Progenitor cell of endocrine pancreas (in vitro differentiated cells): ENCODE data around the gene RNF150. TPM values are rescaled to one million over a fixed set of nuclear protein-coding genes. Genes with fewer than 3 reads are reported as not detected.

Source experiments
- DNase-seq: peaks from one replicate; pipeline ENCODE4 v3.0.0; 2021; ENCODE audit warnings: low spot score; ENCODE audit not compliant: unreplicated experiment
- H3K27ac Mint-ChIP-seq: 2 replicates; pipeline ENCODE4 v1.8.0; 2021; ENCODE audit warnings: mild to moderate bottlenecking, moderate library complexity, mixed read lengths
- H3K27me3 Mint-ChIP-seq: 2 replicates; pipeline ENCODE4 v1.8.0; 2021; ENCODE audit warnings: mixed read lengths
- H3K36me3 Mint-ChIP-seq: 2 replicates; pipeline ENCODE4 v1.8.0; 2022; ENCODE audit warnings: mixed read lengths; ENCODE audit not compliant: insufficient read depth
- H3K4me1 Mint-ChIP-seq: 2 replicates; pipeline ENCODE4 v1.8.0; 2021; ENCODE audit warnings: low read depth, mixed read lengths
- H3K4me3 Mint-ChIP-seq: 2 replicates; pipeline ENCODE4 v1.8.0; 2021; ENCODE audit warnings: low read depth, mild to moderate bottlenecking, moderate library complexity, mixed read lengths
- H3K9me3 Mint-ChIP-seq: 2 replicates; pipeline ENCODE4 v1.8.0; 2021; ENCODE audit warnings: low read depth, mixed read lengths
- total RNA-seq: library from RNA; stranded (reverse); gene quantifications from 2 replicates; pipeline ENCODE4 v1.2.1, GENCODE V29; 2021
- TF ChIP-seq, protein P1 (sequence below): fragments of 200-600 bp; sonication (generic); IDR thresholded peaks from one replicate; pipeline ENCODE4 v1.5.0; 2021; ENCODE audit warnings: antibody characterized with exemption, mild to moderate bottlenecking; ENCODE audit not compliant: unreplicated experiment

Gene RNF150
- total RNA-seq, 1 donor from 2014 or later = 23.1 TPM

DNA sequence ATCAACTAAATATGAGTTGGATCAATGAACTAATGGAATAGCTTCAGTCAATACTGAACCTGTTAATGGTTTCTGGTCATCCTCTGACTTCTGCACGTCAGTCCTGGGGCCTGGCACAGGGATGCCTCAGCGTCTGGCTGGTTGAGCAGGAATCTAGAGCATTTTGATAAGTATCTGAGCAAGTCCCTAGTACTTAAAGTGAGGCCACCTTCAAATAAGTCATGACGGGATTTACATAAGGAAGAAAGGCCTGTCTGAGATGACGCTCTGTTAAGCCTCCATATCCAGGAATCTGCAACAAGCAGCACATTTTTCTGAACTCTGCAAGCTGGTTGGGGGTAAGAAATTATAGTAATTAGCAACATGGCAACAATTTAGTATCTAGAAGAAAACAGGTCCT lies 293.9 kb downstream of the RNF150 start:
- Mint-ChIP-seq H3K9me3 (peaks cover 9% of the 10 kb centered on the region), H3K36me3 (no peaks in the 10 kb centered on the region), H3K27ac (no peak overlapping the region), H3K4me1 (peaks cover 8% of the 10 kb centered on the region), H3K27me3 (no peaks in the 10 kb centered on the region), H3K4me3 (no peak overlapping the region)
- TF ChIP-seq, protein P1, sequence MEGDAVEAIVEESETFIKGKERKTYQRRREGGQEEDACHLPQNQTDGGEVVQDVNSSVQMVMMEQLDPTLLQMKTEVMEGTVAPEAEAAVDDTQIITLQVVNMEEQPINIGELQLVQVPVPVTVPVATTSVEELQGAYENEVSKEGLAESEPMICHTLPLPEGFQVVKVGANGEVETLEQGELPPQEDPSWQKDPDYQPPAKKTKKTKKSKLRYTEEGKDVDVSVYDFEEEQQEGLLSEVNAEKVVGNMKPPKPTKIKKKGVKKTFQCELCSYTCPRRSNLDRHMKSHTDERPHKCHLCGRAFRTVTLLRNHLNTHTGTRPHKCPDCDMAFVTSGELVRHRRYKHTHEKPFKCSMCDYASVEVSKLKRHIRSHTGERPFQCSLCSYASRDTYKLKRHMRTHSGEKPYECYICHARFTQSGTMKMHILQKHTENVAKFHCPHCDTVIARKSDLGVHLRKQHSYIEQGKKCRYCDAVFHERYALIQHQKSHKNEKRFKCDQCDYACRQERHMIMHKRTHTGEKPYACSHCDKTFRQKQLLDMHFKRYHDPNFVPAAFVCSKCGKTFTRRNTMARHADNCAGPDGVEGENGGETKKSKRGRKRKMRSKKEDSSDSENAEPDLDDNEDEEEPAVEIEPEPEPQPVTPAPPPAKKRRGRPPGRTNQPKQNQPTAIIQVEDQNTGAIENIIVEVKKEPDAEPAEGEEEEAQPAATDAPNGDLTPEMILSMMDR = no peak
- no peak for DNase-seq

DNA sequence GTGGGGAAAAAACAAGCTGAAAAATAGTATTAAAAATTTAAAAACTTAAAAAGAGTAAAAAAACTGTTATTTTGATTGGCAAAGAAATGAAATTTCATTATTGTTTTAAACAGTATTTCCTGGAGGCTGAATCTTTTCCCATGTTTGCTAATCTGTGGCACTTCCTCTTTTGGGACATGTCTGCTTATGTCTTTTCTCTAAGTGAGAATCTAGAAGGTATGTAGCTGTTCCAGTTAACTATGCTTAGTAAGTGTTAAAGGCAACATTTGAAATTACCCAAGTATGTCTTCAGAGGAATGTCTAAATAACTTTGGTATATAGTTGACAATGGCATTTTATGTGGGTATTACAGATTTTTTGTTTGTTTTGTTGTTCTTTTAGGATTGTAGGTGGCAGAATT lies 295.5 kb downstream of the RNF150 start:
- no peak overlapping the region for H3K27ac Mint-ChIP-seq
- no peaks in the 10 kb centered on the region for H3K36me3 Mint-ChIP-seq
- peaks cover 9% of the 10 kb centered on the region for H3K9me3 Mint-ChIP-seq
- H3K27me3 Mint-ChIP-seq = no peaks in the 10 kb centered on the region
- H3K4me1 Mint-ChIP-seq = peaks cover 8% of the 10 kb centered on the region
- TF ChIP-seq, protein P1 = no peak
- H3K4me3 Mint-ChIP-seq = no peak overlapping the region
- DNase-seq = no peak

DNA sequence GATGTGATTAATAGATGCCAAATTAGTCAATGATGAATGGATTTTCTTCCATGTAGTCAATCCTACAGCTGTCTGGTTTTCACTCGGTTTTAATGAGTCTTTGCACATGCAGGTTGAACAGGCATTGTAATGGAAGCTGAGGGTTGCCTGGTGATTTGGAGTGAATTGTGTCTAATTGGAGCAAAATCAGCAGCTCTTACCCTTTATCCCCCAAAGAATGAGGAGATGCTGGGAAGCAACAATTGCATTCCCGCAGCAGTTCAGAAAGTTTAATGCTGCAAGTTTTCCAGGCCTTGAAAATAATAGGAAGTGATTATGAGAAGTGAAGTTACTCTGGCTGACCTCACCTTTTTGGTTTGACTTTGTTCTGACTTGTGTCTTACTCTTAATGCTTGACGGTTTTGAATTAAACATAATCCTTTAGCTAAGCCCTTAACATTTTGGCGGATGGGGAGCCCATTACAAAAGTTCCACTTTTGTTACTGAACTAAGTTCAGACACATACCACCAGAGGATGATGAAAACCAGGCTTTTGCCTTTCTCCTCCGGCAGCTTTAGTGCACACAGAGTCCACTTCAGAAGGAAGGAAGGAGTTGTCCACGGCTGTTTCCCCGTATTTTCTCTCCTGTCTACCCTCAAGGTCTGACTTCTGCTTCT lies 298.3 kb downstream of the RNF150 start:
- TF ChIP-seq, protein P1 = no peak
- Mint-ChIP-seq H3K4me1 (peaks cover 7% of the 10 kb centered on the region), H3K36me3 (no peaks in the 10 kb centered on the region), H3K9me3 (no peaks in the 10 kb centered on the region), H3K4me3 (no peak overlapping the region), H3K27me3 (no peaks in the 10 kb centered on the region), H3K27ac (no peak overlapping the region)
- no peak for DNase-seq

DNA sequence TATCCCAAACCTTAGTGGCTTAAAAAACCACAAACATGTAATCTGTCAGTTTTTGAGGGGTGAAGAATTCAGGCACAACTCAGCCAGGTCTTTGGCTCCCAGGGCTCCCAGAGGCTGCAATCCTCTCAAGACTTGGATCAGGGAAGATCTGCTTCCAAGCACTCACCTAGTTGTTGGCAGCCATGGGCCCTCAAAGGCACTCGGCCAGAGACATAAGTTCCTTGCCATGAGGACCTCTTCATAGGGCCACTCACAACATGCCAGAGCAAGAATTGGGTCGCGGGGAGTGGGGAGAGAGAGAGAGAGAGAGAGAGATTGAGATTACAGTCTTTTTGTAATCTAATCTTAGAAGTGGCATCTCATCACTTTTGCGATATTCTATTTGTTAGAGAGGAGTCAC lies 300.0 kb downstream of the RNF150 start:
- Mint-ChIP-seq H3K27ac (no peak overlapping the region), H3K27me3 (no peaks in the 10 kb centered on the region), H3K9me3 (no peaks in the 10 kb centered on the region), H3K4me3 (no peak overlapping the region), H3K36me3 (no peaks in the 10 kb centered on the region), H3K4me1 (peaks cover 1% of the 10 kb centered on the region)
- TF ChIP-seq, protein P1 = no peak
- no peak for DNase-seq

DNA sequence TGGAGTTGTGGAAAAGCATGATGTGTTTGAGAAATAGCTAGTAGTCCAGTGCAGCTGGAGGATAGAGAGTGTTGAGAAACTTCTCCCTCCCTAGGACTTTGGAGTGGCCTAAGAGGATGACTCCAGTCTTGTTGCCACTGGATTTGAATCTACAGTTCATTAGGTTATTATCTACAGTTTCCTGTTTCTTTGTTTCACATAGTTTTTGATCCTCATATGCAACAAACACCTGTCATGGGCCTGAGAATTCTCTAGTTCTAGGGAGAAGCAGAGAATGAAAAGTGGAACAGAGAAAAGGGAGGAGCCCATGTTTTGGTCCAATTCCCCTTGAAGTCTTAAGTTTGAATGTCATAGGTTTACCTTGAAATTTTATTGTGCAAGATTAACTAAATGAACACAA lies 303.4 kb downstream of the RNF150 start:
- Mint-ChIP-seq H3K27ac (no peak overlapping the region), H3K4me3 (no peak overlapping the region), H3K27me3 (no peaks in the 10 kb centered on the region), H3K36me3 (no peaks in the 10 kb centered on the region), H3K9me3 (peaks cover 4% of the 10 kb centered on the region), H3K4me1 (no peaks in the 10 kb centered on the region)
- no peak for DNase-seq
- TF ChIP-seq, protein P1 = no peak
